AG08395 (cell line): ENCODE results near the gene ZAR1L.

Experiments used
- DNase-seq: peaks from one replicate; pipeline ENCODE4 v3.0.0; 2012; ENCODE audit warnings: mixed read lengths, low spot score

Gene ZAR1L

GRCh38 chr13:32255724-32256109, 59.4 kb downstream of the ZAR1L start:
- no peak for DNase-seq

GRCh38 chr13:32254916-32255723, 60.0 kb downstream of the ZAR1L start:
- no peak for DNase-seq

- no peak for DNase-seq
Observed at GRCh38 chr13:32254416-32254815, 60.7 kb downstream of the ZAR1L start.

GRCh38 chr13:32253911-32254399, 61.2 kb downstream of the ZAR1L start:
- DNase-seq, result no peak
